Measurements from ENCODE around the gene PRR18.
A peak's percentile ranks its signal among the peaks of the same experiment; 100 is the strongest.

The PRR18 gene

DNA sequence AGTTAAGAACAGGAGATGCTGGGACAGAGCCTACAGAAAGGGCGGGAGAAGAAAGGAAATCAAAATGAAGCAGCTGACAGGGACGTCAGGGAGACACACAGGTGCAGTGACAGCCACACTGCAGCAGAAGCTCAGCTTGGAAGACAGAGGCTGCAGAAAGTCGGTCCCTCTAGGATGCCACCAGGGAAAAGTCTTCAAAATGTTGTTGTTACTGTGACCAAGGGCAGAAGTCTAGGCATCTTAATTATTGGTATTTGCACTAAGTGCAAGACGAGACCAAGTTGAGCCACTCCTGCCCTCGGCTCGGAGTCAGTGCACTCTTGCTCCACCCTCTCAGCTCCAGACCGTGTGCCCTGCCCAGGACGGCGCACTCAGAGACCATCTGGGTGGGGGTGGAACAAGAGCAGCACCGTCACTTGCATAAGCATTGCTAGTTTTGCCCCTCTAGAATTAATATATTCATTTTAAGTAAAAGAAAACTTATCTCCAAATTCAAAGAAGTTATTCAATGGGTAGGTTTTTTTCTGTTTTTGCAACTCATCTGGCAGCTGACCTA, 2.6 kb downstream of the PRR18 start:
- ATAC-seq = no peak

DNA sequence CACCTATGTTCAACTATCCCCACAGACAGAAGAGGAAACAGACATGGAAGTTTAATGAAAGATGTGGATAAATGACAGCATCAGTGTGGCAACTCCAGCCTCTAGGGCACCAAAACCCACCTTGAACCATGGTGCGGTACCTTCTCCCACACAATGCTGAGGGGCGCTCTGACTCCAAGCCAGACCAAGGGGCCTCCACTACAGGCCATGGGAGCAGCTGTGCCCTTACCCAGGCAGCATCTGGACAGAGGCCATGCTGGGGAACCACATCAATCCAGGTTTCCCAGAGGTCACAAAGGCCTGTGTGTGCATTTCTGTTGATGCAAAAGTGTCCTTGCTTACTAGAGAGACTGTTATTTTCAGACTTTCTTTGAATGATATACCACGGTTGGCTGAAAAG, 4.1 kb downstream of the PRR18 start:
- no peak for ATAC-seq

DNA sequence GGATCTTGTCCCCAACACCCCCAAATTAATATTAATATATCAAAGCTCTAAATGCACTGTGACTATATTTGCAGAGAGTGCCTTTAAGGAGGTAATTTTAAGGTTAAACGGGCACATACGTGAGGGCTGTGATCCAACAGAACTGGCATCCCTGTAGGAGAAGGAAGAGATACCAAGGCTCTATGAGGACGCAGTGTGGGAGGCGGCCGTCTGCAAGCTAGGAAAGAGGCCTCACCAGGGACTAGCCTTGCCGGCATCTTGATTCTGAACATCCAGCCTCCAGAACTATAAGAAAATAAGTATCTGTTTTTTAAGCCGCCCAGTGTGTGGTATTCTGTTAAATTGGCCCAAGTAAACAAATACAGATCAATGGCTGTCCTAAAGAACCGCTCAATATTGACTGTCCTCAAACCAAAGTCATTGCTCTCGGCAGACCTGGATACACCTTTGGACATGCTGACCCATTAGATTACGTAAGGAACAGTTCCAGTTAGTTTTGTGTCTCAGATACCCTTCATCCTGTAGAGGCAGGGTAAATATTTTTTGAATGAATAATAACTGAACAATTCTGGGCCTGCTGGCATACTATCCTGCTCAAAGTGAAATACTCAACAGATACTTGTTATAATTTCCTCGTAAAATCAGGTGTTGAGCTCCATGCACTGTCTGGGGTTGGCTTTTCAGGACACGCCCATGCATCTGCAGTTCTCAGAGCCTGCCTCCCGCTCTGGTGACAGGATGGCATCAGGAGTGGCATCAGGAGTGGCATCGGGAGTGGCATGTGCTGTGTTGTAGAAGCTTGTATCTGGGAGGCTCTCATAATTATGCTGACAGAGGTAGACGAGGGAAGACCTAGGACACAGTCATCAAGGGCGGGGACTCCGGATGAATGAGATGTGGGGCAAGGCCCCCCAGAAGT, 6.3 kb downstream of the PRR18 start:
- ATAC-seq = no peak

DNA sequence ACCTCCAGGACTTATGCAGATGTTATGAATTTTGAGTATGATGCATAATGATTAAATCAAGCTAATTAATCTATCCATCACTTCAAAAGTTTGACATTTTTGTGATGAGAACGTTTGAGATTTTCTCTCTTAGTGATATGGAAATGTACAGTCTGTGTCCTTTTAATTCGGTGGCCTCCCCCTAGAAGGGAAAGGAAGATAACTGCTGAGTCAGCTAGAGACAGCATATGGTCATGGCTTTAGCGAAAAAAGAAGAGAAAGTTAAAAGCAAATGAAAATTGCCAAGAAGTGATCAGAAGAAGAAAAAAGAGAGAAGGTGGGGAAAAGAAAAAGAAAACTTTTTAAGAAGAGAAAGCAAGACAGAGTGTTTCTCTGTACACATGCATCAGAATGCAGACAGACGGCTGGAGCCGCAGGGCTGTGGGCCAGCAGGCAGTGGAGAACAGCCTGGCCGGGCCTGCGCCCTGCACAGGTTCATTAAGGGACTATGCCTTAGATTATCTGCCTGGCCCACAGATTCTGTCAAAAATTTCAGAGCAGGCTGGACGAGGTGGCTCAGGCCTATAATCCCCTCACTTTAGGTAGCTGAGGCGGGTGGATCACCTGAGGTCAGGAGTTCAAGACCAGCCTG, 7.7 kb downstream of the PRR18 start:
- no peak for ATAC-seq

DNA sequence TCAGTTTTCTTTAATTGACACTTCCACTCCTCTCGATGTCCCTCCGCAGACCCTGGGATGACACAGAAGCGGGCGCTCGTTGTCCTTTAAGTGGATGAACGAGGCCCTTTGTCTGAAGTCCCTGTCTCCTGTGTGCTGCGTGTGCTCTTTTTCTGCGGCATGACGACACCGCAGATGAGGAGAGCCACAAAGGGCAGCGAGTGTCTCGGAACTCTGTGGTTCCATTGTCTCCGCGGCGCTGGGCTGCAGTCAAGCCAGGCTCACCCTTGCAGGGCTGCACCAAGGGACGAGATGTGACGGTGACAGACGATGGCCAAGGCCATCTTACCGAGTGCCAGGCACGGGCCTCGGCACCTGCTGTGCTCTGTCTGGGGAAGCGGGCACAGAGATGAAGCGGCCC, 10.6 kb downstream of the PRR18 start:
- ATAC-seq = no peak

DNA sequence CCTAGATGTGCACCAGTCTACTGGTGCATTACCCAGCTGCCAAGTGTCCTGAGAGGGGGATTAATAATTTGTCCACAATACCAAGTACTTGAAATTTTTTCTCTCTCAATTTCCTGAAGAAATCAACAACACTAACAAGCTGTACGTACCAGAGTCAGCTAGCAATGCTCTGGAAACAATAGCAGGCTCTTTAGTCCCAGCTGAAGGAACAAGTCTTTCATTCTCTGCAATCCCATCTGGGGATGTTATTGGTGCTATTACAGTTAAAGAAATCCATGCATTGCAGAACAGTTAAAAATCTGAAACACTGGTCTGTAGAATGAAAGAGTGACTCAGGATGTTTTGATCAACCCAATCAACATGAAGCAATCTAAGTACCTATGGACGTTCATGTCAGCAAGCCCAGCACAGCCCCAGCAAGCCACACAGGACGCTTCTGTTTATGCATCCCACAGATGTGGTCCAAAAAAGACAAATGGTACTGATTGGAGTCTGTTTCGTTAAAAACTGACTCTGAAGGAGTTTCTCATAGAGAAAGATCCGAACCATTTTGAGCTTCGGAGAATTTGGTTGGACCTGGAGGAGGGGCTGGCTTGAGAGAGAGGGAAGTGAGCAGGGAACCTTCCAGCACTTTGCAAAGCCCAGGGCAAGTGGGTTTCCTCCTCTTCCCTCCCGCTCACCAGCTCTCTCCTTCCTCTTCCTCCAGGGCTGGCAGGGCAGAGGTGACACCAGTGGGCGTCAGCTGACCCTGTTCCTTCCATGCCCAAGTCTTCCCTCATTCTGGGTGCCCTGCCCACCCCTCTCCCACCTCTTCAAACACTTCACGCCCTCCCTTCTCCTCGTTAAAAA, 11.9 kb downstream of the PRR18 start:
- ATAC-seq = no peak

DNA sequence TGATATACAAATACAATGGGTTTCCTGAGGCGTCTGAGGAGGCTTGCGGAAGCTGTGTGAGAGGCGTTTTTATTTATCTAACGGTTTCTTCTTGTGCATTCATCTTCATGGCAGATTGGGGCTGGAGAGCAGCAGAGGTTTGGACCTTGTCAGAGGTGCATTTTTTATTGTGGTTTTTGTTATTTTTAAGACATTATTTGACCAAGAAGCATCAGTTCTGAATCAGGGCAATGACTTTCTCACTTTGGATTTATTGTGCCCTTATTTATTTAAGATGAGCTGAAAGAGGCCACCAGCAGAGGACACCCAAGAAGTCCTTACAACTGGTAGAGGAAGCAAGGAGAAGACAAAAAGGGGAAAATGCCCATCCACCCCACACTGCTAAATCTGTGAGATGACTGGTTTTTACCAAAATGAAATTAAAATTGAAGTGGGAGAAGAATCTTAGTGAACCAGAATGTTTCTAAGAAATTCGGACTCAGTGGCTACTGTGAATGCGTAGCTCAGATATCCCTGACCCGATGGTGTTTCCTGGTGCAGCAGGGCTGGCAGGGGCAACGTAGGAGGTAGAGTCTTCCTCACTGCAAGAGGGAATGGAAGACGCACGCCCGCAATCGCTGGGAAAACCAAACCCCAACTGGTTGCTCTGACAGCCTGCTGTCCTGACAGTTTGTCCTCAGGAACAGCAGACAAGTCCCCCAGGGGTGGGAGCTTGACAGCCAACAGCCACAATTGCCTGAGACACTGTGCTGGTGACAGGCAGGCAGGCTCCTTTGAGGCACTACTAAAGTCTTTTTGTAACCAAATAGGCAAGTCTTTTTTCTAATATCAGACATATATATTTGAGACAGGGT, 14.2 kb downstream of the PRR18 start:
- ATAC-seq = no peak

DNA sequence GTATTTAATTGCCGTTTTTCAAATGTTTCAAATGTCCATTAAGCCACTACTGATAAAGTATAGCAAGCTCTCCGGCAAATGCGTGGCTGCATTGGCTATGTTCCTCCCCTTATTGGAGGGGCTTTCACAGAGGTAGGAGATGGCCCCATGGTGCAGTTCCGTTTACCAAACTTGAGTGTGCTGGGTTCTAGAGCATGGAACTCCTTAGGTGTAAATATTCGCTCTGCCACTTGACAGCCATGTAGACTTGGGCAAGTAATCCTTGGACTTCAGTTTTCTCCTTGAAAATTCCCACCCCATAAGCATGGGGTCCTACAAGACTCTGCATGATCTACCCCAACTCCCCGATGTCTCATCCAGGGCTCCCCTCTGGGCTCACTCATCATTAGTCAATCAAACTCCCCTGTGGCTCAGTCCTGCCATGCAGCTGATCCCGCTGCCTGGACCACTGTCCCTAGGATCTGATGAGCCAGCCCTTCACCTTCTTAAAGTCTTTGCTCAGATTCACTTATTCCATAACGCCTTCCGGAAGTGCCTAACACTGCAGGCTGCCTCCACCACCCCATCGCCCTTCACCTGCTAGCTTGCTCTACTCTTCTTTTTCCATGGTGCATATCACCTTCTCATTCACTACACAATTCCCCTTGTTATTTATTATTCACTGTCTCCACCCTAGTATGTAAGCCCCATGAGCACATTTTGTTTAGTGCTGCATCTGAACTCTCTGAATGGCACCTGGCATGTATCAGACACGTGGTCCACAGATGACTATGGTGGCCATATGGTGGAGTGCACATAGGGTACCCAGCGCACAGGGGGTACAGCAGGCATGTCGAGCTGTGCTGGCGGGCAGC, 18.8 kb downstream of the PRR18 start:
- ATAC-seq = no peak

DNA sequence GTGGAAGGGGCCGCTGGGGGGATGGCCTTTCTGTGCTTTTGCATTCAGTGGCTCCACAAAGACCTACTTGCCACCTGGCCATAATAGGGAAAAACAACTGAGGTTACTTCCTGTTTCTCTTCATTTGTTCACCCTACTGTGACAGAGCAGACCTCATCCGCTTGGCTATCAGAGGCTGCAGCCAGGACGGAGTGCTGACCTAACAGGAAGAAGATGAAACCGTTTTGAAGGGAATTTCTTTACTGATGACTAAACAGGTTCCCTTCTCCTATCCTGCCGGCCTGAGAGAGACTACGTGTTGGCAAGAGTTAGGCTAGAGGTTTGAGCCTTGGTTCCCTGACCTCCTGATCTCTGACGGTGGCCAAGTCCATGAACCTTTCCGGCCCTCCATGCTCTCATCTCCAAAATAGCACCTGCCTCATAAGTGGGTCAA, 21.3 kb downstream of the PRR18 start:
- peak; percentile 21 to 41 for ATAC-seq

DNA sequence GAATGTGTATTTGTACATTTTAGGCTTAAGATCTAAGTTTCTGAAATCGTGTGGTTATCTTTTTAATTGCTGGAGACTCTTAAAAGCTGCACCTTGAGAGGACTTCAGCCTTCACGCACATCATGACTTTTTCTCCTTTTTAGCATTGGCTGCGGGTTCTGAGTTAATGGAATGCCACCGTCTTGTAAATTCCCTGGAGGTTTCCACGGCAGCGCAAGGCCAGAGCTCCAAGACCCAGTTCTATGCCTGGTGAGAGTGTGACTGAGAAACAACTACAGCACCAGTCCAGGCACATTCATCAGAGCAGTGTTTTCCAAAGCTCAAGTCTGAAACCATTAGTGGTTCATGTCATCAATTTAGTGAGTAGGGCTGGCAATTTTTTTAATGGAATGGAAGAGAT, 23.0 kb downstream of the PRR18 start:
- no peak for ATAC-seq

DNA sequence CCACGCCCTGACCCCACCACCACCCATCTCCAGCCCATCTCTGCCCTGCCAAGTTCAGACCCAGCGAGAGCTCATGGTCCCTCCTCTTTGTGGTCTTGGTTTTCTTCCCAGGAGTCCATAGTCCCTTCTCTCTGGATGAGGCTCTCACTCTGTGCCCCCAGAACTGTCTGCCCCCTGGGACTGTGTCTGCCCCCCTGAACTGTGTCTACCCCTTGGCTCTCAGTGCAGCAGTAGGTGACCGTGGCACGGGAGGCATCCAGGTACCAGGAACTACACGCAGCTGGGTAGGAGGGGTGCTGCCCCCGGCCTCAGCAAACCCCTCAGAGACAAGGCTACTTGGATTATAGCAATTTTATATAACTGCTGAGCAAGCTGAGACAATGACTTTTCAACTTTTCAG, 23.6 kb downstream of the PRR18 start:
- ATAC-seq = no peak

DNA sequence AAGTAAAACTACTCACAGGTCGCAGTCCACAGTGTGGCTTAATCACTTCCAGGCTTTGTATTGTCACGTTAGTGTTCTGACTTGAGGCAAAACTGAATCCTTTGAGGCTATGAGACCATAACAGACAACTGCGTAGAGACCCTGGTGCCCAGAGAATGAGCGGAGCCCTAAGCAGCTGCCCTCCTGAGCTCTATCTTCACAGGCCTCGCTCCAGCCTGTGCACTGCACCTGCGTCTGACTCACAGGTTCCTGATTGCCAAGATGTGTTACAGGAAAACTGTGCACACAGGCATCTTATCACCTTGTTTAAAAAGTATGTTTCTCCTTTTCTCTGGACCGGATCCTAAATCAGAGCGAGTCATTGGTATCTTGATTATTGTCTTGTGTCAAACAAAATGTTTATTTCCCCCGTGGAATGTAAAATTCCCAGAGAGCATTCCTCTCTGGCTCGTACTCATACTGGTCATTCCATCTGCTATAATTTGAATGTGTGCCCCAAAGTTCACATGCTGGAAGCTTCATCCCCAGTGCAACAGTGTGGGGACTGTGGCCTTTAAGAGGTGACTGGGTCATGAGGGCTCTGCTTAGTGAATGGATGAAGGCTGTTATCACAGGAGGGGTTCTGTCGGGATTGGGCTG, 25.7 kb downstream of the PRR18 start:
- ATAC-seq = no peak

DNA sequence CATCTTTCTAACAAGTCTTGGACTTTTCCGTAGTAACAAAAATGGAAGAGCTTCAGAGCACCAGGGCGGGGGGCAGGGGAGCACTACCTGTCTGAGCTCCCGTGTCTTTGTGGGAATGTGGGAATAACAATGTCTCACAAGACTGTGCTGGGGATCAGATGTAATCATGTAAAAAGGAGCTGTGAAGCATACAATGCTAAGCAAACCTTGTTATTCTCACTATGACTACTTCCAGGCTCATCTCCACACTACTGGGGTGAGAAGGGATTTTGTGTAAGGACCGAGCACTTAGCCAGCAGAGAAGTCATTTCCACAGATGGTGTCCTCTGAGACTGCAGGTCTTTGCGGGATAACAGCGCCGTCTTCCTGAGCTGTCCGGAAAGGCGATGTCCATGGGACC, 27.1 kb downstream of the PRR18 start:
- ATAC-seq = no peak

DNA sequence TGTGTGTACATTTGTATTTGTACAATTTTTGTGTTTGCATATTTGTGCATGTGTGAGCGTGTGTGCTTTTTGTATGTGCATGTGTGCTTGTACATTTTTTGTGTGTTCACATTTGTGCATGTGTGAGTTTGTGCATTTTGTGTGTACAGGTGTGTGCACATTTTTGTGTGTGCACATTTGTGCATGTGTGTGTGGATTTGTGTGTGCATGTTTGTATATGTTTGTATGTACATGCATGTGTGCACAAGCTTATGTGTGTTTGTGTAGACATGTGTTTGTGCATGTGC, 28.9 kb downstream of the PRR18 start:
- ATAC-seq = no peak

DNA sequence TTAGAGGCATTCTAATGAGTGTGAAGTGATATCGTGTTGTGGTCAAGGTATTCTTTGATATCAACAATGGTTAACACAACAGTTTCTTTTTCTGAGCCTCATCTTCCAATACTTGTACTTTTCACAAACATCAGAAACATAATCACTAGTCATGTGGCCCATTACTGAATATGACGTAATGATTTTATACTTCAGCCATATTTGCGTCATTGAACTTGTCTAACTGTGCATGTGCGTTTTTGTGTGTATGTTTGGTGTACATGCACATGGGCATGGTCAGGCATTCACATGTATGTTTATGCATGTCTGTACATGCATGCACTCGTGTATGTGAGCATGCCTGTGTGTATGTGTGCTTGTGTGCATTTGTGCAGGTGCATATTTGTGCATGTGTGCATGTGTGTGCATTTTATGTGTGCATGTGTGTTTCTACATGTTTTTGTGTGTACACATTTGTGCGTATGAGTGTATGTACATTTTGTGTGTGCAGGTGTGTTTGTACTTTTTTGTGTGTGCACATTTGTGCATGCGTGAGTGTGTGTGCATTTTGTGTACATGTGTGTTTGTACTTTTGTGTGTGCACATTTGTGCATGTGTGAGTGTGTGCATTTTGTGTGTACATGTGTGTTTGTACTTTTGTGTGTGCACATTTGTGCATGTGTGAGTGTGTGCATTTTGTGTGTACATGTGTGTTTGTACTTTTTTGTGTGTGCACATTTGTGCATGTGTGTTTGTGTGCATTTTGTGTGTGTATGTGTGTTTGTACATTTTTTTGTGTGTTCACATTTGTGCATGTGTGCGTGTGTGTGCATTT, 29.4 kb downstream of the PRR18 start:
- ATAC-seq = no peak

DNA sequence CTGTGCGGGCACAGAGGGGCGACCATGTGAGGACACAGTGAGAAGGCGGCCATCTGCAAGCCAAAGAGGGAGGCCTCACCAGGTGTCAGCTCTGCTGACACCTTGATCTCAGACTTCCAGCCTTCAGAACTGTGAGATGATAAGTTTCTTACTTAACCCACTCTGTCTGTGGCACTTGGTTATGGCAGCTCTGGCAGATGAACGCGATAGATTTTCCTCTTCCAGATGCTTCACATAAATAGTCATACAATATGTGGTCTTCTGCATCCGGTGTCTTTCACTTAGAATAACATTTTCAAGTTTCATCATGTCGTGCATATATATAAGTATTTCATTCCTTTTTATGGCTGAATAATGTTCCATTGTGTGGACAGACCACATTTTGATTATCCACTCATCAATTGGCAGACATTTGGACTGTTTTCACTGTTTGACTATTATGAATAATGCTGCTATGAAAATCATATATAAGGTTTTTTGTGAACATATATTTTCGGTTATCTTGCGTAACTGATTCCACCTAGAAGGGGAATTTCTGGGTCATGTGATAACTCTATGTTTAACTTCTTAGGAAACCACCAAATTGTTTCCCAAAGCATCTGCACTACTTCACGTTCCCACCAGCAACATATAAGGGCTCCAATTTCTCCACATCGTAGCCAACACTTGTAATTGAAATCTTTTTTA, 30.2 kb downstream of the PRR18 start:
- ATAC-seq = peak; percentile 9 to 10

DNA sequence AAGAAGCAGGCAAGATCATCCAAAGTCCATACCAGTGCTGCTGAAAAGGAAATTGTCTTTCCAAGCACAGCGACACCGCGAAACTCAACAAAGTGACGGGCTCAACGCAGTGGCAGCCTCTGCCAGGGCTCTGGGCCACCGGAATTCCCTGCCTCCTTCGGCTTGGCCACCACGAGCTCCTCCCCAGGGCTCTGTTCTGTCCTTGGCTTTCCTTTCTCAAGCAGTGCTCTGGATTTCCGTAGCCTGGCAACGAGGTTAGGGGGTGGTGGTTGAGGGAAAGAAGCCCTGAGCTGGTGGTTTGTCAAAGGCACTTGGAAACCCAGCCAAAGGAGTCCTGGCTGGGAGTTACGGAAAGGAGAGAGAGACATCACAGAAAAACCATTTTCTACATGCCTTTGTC, 31.2 kb downstream of the PRR18 start:
- no peak for ATAC-seq

DNA sequence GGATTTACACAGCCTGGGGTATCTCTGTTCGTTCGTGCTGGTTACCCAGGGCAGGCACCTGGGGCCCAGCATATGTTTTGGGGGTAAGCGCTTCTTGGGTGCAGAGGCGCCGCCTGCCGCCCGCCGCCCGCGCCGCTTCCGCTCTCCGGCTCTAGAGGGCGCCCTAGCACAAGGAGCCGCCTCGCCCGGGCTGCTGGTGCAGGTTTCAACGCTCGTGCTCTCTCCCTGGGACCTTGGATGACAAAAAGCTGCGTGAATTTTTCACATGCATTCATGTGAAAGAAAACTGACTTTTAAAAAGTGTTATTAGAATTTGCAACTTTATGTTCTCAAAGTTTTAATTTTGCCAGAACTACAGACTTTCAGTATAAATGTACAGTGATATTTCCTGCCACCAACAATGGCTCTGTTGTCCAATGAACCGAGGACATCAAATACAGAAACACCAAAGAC, 32.5 kb downstream of the PRR18 start:
- ATAC-seq = peak; percentile 82 to 86

DNA sequence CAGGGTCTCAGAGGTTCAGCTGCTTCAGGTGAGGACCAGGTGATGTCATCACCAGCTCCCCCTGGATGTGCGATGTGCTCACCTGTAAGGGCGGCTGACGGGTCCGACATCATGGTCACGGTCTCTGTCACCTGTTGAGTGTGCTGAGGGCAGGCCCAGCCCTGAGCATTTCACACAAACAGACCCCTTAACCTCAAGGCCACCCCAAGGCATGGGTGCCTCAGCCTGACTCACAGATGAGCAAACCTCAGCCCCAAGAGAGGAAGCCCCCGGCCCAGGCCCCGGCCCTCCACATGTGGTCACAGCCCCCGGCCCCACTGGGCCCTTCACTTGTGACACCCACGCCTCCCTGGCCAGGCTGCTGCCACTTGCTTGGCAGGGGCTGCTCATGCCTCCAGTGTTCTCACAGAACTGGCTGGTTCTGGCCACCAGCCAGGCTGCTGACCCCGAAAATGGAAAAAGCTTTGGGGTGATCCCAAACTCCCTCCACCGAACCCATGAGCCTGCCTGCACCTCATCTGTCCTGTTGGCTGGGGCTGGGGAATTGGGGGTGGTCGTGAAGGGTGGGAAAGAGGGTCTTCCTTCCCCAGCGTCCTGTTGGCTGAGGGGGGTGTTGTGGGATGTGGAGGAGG, 33.3 kb downstream of the PRR18 start:
- ATAC-seq = no peak
